Stimulated activated CD4-positive, alpha-beta T cell treated with anti-CD3 and anti-CD28 coated beads, Interleukin-1b, Interleukin-23, amount 100 ng/mL, for 4 hours (primary cell): ENCODE data around the gene C9orf78.
A peak's percentile ranks its signal among the peaks of the same experiment; 100 is the strongest.

Experiments
- DNase-seq, 2 donors: peaks; one replicate each; pipeline ENCODE4 v3.0.0-alpha.2; 2020; ENCODE audit warnings: low read depth in 2 of 2

Gene C9orf78, protein sequence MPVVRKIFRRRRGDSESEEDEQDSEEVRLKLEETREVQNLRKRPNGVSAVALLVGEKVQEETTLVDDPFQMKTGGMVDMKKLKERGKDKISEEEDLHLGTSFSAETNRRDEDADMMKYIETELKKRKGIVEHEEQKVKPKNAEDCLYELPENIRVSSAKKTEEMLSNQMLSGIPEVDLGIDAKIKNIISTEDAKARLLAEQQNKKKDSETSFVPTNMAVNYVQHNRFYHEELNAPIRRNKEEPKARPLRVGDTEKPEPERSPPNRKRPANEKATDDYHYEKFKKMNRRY

DNA sequence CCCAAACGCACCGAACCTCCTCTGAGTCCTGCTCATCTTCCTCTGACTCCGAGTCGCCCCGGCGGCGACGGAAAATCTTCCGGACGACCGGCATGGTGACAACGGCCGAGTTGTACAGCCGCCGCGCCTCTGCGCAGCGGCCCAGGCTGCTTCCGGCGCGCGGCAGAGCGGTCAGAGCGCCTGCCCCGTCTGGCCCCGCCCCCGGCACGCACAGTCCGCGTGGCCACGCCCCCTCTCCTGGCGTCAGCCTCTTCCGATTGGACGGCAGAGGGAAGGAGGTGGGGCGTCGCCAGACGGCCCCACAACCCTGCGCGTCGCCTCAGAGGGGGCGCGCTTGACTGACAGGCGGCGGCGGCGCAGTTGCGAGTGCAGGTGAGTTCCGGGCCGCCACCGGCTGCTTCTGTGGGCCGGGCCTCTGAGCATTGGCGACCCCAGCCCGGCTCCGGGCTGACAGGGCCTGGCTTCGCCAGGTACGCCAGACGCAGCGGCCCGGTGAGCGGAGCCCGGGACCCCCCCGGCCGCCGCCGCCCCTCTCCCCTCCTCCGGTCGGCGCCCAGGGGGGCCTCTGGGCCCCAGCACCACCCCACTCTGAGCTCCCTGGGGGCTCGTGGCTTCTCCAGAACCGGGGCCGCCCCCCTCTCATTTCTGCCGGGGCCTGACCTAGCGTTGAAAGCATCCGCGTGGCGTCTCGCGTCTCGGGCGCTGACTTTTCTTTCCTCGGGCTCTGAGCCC, at the start of gene C9orf78, which contains the start of gene USP20:
Gene C9orf78, minus strand, starts transcription at position 148 of the 732 bp plus-strand sequence. Its CDS starts 54 bp downstream, at position 94.
Gene USP20, plus strand, starts transcription at position 331 of the 732 bp plus-strand sequence. CDS start 17,098 bp downstream, outside the sequence.
- DNase-seq: peak; percentile 95 to 98

- DNase-seq: peak; percentile 92 to 94
Observed at GRCh38 chr9:129884220-129885017, 49.3 kb upstream of the C9orf78 start.

DNA sequence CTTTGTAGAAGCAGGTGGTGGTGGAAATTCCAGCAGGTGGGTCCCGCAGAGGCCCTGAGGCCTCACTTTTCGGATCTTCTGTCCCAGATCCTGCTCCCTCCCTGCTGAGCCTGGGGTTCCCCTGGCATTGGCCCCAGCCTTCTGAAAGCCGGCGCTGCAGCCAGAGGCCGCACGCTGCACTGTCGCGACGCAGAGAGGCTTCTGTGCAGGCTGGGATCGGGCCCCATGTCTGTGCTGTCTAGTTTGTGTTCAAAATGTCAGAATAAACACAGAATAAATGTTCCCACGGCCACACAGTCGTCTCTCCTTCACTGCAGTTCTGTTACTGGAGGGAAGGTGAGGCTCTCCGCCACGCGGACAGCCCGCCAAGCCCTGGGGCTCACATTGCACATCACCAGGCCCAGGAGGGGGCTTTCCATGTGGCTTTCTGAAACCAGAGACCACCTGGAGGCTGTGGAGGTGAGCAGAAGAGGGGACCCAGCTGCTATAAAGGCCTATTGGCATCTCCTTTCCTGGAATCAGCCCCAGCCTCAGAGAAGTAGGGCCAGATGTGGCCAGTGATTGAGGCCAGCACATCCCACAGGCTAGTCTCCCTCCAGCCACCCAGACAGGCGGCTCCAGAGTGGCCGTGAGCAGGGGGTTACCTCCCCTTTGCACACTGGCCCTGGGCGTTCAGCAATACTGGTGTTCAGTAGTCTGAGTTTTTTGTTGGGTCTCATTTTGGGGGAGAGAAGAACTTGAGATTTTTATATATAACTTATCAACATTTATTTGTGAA, 46.7 kb upstream of the C9orf78 start:
- DNase-seq: no peak

DNA sequence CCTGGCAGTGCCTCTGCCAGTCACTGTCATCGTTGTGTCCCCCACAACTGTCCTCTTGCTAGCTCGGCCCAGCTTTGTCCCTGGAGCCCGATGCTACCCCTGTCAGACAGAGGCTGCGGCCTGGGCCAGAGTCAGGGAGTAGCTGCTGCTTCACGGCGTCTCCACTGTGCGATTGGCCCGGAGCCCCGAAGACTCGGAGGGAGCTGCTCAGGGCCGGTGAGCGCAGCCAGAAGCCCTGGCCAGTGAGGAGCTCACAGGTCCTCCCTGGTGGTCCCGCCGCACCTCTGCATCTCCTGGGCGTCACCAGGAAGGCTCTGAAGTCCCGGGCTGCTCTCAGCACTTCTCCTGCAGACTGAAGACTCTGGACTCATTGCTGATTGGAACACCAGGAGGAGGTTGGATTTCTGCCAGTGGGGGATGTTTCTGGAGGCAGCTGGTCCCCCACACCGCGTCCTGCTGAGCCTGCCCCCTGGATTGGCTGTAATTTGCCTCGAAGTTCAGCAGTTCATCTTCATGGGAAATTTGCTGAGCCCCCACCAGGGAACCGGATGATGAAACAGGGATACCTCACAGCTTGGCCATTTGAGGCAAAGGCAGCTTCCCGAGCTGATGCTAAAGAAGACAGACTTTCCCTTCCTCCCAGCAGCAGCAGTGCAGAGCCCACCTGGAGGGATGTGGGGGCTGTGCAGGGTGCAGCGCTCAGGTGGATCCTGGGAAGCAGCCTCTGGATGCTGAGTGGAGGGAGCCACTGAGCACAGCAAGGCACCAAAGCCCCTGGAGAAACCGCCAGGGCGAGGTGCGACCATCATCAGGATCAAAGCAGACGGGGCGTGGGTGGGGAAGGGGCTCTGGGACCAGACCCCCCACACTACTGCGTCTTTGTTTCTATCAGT, 45.8 kb upstream of the C9orf78 start:
- DNase-seq: no peak

GRCh38 chr9:129879991-129880653, 45.0 kb upstream of the C9orf78 start:
- DNase-seq: no peak

DNA sequence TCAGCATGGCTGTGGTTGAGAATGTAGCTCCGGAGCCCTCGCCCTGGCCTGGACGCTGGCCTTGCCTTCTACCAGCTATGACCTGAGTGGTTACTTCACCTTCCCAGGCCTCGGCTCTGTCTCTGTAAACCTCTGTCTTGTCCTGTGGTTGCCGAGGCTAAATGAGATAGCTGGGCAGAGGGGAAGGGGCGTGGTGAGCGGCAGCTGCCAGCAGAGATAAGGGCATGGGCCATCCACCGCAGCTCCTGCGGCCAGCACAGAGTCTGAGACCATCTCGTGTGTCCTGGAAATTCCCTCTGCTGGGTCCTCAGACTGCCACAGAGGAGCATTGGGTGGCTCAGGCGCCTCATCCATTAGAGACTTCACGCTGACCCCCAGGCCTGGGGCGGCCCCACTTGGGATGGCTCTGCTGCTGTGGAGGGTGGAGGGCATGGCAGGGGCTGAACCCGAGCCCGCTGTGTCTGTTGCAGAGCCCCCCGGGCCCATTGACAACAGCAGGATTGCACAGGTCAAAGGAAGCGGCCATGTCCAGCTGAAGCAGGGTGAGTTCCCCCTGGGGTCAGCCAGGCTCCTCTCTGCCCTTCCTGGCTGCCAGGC, 44.1 kb upstream of the C9orf78 start:
- DNase-seq: no peak

DNA sequence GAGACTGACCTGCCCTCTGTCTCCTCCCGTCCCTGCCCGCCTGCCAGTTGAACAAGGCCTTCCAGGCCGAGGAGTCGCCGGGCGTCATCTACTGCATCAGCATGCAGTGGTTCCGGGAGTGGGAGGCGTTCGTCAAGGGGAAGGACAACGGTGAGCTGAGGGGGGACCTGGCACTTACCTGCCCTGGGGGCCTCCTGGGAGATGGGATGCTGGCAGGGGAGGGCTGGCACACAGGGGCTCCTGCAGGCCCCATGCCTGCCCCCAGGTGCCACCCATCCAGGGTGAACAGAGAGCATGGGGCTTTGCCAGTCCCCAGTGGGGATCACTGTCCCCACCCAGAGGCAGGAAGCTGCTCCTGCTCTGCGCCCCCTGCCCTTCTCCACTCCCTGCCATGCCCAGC, 43.2 kb upstream of the C9orf78 start:
- no peak for DNase-seq

DNA sequence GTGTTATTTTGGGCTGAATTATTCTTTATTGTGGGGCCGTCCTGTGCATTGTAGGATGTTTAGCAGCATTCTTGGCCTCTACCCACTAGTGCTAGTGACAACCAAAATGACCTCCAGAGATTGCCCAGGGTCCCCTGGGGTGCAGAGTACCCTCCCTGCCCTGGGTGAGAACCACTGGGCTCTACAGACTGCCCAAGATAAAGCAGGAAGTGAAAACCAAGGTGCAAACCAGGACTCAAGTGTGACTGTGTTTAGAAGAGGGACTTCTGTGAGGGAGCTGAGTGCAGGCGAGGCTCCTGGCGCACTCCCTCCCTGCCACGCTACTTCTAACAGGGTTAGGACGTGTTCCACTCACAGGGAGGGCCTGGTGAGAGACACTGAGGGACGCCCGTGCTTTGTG, 41.7 kb upstream of the C9orf78 start:
- no peak for DNase-seq

DNA sequence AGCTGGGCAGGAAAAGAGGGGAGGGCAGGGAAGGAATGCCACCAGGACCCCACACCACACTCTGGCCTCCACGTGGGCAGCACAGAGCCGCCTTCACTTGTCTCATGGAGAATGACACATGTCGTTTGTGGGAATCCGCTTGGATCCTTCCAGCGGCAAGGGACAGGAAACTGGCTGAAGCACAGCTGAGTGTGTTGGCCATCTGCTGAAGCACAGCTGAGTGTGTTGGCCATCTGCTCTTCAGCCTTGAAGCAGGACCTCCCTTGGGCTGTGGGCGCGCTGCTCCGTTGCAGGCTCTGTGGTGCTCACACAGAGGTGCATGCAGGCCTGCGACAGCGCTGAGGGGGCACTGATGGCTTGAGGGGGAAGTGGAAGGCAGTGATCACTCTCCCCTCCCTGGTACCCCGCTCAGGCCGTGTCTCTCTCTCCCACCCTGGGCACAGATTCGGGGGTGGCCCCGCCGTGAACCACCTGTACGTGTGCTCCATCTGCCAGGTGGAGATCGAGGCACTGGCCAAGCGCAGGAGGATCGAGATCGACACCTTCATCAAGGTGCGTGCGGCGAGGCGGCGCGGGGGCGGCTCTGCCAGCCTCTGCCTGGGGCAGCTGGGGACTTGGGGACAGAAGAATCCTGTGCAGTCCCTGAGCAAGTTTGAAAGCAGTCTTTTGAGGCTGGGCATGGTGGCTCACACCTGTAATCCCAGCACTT, 40.8 kb upstream of the C9orf78 start:
- DNase-seq: no peak

GRCh38 chr9:129875181-129875611, 40.1 kb upstream of the C9orf78 start:
- no peak for DNase-seq

DNA sequence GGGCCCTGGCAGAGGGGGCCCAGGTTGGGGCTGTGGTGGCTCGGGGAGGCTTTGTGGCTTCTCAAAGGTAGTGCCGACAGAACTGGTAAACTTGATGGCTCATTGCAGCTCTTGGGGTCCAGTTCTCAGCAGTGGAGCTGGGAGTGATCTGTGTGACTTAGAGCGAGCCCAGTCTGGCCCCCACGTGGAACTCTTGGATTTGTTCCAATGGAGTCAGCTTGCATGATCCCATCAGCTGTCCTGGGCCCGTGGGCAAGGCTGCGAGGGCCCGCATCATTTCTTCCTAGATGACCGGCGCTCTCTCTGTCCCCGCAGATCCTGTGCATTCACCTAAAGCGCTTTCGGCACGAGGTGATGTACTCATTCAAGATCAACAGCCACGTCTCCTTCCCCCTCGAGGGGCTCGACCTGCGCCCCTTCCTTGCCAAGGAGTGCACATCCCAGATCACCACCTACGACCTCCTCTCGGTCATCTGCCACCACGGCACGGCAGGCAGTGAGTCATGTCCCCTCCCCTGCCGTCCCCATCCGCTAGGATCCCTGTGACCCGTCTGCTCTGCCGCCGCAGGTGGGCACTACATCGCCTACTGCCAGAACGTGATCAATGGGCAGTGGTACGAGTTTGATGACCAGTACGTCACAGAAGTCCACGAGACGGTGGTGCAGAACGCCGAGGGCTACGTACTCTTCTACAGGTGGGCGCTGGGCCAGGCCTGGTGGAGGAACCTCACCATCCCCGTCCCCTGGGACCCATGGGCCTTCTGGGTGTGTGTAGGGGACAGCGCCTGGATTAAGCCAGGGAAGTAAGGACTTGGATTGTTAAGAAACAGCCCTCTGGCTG, 39.4 kb upstream of the C9orf78 start:
- no peak for DNase-seq

DNA sequence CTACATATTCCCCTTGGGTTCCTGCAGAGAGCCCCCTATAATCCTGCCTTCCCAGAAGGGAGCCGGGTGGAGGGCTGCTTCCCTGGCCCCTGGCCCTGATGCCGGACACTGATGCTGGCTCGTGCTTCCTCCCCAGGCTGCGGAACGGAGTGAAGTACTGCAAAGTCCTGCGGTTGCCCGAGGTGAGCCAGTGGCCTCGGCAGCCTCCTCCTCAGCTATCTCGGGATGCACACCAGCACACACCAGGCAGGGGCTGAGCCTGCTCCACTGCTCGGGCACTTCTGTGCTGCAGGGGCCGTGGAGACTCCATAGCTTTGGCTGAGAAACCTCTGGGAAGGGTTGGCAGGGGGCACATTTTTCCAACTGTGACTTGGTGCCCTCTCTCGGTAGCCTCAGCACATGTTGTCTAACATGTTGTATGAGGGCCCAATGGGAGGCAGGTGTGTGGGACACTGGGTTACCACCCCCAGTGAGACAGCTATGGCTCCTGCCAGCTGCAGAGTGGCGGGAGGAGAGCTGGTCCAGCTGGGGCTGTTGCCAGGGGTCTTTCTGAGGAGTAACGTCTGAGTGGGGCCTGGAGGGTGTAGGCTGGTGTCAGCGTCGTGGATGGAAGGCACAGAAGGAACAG, 38.6 kb upstream of the C9orf78 start:
- no peak for DNase-seq

- no peak for DNase-seq
Observed at GRCh38 chr9:129871046-129871445, 36.0 kb upstream of the C9orf78 start.

DNA sequence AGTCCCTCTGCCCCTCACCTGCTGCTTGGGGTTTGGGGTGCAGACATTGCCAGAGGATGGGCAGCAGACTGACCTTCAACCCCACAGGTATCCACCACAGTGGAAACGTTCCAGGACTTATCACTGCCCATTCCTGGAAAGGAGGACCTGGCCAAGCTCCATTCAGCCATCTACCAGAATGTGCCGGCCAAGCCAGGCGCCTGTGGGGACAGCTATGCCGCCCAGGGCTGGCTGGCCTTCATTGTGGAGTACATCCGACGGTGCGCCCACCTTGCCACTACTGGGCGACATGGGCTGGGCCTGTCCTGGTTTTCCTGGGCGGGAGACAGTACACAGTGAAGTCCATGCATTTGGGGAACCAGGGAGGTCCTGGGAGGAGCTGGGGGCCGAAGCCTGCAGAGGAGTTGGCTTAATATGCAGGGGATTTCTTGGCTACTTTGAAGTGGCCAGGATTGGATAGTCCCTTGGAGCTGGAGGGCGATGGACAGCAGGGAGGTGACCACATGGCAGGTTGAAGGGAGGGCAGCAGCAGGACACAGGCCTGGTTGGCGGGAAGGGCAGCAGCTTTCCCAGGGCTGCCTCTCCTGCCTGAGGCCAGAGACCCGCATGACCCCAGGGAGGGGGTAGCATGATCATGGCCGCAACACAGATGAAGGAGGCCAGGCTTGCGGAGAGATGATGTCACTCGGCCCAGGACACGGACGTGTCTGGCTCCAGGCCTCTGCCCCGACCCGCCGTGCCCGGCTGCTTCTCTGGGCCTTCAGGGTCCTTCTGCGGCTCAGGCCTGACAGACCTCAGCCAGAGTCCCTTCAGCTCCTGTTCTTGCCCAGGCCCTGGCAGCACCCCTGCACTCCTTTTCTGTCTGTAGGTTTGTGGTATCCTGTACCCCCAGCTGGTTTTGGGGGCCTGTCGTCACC, 34.8 kb upstream of the C9orf78 start:
- no peak for DNase-seq

GRCh38 chr9:129868872-129869486, 33.9 kb upstream of the C9orf78 start:
- DNase-seq: peak; percentile 67 to 78
